T1000 (cell line): ENCODE measurements around the gene C20orf141.
"Not testable (repeated sequence)": the region's sequence is repeated elsewhere in the genome, so short reads cannot be mapped to it uniquely, and the experiment has no call there.

Experiments used
- DNase-seq: peaks from one replicate; lab custom pipeline; 2025; ENCODE audit warnings: mixed read lengths; lab: John Stamatoyannopoulos, UW

C20orf141 gene

GRCh38 chr20:2820896-2821869 is 6.4 kb downstream of the C20orf141 start:
- DNase-seq, result no peak

- DNase-seq, result no peak
Measured at GRCh38 chr20:2822073-2822472, 7.3 kb downstream of the C20orf141 start.

DNA sequence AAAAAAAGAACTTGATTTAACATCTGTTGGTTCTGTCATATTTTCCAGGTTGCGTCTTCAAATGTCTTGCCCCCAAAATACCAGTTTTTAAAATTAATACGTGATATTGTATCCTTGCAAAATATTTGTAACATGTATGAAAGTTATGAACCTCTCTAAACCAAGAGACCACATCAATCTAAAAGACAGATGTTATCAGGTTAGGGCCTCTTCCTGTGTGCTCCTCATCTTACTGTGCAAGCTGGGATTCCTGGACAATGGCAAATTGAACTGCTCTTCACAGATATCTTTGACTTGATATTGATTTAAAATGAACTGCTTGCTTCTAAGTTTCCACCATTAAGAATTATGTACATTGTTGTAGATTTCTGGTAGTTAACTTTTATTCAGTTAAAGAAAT is 11.0 kb downstream of the C20orf141 start:
- DNase-seq, result no peak

DNA sequence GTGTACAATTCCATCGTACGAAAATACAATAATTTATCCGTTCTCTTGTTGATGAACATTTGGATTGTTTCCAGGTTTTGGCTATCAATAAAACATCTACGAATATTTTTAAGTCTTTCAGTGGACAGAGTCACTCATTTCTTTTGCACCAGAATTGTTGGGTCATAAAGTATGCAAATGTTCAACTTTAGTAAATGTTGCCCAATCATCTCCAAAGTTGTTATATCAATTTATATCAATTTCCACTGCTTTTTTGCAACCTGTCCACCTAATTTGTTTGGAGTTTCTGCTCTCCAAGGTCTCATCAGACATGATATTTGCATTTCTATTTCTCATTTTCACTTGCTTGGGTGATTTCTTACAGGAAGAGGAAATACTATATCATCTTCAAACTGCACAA is 11.9 kb downstream of the C20orf141 start:
- no peak for DNase-seq

DNA sequence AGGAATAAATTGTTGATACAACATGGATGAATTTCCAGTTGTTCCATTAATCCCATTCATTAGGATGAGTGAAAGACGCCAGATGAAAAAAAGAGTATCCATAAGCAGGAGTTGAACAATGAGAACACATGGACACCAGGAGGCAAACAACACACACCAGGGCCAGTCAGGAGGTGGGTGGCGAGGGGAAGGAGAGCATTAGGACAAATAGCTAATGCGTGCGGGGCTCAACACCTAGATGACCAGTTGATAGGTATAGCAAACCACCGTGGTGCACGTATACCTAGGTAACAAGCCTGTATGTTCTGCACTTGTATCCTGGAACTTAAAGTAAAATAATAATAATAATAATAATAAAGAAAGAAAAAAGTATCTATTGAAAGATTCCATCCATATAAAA is 14.6 kb downstream of the C20orf141 start:
- no peak for DNase-seq

DNA sequence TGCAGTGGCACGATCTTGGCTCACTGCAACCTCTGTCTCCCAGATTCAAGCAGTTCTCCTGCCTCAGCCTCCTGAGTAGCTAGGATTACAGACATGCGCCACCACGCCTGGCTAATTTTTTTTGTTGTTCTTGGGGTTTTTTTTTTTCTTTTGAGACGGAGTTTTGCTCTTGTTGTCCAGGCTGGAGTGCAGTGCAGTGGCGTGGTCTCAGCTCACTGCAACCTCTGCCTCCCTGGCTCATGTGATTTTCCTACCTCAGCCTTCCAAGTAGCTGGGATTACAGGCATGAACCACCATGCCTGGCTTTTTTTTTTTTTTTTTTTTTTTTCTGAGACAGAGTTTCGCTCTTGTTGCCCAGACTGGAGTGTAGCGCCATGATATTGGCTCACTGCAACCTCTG is 16.4 kb downstream of the C20orf141 start:
- DNase-seq, result not testable (repeated sequence)

- no peak for DNase-seq
Measured at GRCh38 chr20:2833761-2834160, 19.0 kb downstream of the C20orf141 start.

GRCh38 chr20:2834401-2835110 is 19.8 kb downstream of the C20orf141 start:
- no peak for DNase-seq

DNA sequence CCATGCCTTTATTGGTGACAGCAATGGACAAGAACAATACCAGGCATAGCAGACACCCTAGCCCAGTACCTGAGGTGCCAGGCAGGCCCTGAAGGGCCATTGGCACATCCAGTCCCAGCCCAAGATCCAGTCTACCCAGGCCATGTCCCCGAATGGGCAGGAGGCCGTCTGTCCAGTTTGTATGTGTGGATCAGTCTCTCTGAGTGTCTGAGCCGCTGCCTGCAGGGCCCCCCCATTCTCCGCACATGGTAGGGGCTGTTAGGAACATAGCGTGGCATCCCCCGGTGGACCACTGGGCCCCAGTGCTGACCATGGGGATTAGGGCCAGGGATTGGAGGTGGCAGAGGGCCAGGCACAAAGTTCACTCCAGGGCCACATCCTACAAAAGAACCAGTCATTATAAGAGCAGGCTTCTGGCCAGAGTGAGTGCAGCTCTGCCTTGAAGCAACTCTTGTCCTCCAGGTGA is 20.6 kb downstream of the C20orf141 start:
- DNase-seq, result no peak

- no peak for DNase-seq
Measured at GRCh38 chr20:2836035-2836434, 21.2 kb downstream of the C20orf141 start.

- DNase-seq, result no peak
Measured at GRCh38 chr20:2837221-2837960, 22.6 kb downstream of the C20orf141 start.

DNA sequence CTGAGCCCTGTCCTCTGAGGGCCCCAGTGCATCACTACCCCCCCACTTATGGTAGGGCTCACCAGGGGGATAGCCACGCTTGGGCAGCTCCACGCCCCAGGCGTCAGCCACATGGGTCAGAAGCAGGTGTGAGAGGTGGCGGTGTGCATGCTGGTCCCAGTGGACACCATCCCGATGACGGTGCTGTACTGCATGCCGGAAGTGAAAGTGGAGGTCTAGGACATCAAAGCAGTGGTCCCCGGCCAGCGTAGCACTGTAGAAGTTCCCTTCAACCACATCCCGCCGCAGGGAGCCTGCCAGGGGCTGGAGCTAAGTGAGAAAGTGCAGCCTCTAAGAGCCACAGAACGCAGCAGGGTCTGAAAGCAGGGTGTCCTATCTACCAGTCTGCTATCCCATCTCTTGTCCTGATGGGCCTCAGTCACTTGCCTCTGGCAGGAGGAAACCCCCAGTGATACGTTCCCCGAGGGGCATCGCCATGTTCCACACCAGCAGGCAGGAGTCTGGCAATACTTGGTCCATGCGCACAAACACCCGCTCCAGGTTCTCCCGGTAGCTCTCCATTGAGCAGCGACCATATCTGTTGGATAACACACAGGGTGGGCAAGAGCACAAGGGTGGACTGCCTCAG is 23.5 kb downstream of the C20orf141 start:
- no peak for DNase-seq

DNA sequence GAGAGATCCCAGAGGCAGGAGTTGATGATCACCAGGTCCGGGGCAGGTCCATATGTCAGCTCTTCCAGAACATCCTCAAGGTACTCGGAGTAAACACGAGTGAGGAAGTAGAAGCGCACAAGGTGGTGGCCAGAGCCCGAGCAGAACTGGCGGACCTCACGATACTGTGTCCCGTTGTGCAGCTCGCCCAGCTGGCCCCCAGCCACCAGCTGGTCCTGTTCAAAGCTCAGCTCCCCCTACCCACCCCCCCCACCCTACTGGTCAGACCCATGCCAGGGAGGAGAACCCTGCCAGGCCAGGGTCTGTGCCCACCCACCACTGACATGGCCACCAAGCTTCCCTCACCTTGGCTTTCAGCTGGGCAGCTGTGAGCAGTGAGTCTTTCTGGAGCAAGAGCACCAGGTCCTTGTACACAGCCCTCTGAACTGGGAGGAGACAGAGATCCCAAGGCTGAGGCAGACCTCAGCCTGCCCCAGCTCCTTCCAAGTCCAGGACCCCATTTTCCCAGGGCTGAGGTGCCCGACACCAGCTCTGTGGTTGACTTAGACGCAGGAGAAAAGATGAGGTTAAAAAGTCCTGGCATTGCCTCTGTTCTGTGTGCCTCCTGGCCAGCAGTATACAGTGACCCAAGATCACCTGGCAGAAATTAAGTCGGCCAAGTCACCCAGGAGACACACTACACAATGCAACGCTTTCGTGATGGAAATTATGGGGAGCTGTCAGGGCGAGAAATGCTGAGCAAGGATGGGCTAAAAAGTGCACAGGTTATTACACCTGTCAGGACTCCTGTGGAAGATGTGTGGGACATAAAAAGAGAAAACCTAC is 24.3 kb downstream of the C20orf141 start:
- DNase-seq, result no peak

GRCh38 chr20:2839732-2840137 is 24.9 kb downstream of the C20orf141 start:
- no peak for DNase-seq

- DNase-seq, result peak; percentile 72
Measured at GRCh38 chr20:2840138-2840966, 25.6 kb downstream of the C20orf141 start, which contains the start of the genes PCED1A and VPS16. TSS of gene PCED1A (minus strand) at chr20:2840655. CDS start at chr20:2839912, 743 bp downstream. TSS of gene VPS16 (plus strand) at chr20:2840745. CDS start at chr20:2840775, 30 bp downstream.

GRCh38 chr20:2840967-2841531 is 26.3 kb downstream of the C20orf141 start:
- peak; percentile 38 for DNase-seq

GRCh38 chr20:2845607-2846006 is 30.8 kb downstream of the C20orf141 start:
- DNase-seq, result no peak

DNA sequence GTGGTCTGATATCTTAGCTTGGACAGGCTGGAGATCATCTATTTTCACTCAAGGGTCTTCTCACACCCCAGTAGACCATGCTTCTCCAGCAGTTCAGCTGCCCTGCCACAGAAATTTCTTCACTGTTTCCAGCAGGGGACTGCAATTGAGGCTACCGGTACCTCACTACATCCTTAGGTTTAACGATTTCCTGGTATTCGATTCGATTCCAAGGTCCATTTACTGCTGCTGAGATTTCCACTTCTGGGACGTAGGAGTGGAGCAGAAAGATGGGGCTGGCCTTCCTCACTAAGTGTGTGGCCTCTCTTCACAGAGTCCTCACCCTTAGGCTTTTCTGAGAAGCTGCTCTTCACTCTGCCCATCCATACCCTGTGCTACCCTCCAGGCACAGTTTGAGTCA is 31.9 kb downstream of the C20orf141 start:
- DNase-seq, result no peak

DNA sequence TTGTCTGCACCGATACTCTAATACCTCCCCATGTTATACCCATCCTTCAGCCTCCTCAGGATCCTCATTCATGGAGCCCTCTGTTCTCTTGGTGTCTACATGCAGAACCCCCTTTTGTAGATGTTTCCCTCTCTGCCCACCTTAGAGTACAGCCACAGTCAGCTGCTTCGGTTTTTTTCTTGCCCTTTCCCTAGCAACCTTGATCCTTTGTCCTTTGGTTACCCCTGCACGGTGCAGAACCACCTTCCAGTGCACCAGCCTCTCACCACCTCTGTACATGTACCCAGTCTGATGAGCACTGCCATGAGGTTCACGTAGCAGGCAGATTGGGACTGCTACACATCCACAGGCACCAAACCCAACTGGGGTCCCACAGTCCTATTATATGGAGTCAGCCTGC is 33.0 kb downstream of the C20orf141 start:
- DNase-seq, result no peak
